ENCODE results near the gene LRCH2. TPM values are rescaled to one million over a fixed set of nuclear protein-coding genes. Genes with fewer than 3 reads are reported as not detected.
A peak's percentile ranks its signal among the peaks of the same experiment; 100 is the strongest.

The LRCH2 gene
- total and polyA plus RNA-seq, 8 donors = 0.58 to 21.8 (median 3.0) TPM

- H3K4me1 ChIP-seq = no peaks in the 10 kb centered on the region
These were observed 140.7 kb downstream of the LRCH2 start for GRCh38 chrX:115093191-115093590.

GRCh38 chrX:115089419-115089818, 144.5 kb downstream of the LRCH2 start:
- Histone ChIP-seq H3K27ac (no peak overlapping the region), H3K4me1 (no peaks in the 10 kb centered on the region), H3K36me3 (no peaks in the 10 kb centered on the region), H3K9me3 (no peaks in the 10 kb centered on the region), H3K27me3 (no peaks in the 10 kb centered on the region), H3K4me3 (no peak overlapping the region)
- WGBS, 5 donors = 53 to 89% (median 67%) methylated on average over 1 of the region's 1 CpG
- DNase-seq = no peak
- intact Hi-C loops (cut with DNase I; ENCODE audit: low total_unique reads) = no loop called here
- TF ChIP-seq CTCF (IDR thresholded peaks at IDR 0.05) (no peak), POLR2AphosphoS5 (IDR thresholded peaks at IDR 0.05) (no peak), POLR2A (IDR thresholded peaks at IDR 0.05) (no peak), EP300 (IDR thresholded peaks at IDR 0.05) (no peak)

More at GRCh38 chrX:115093191-115093590, 140.7 kb downstream of the LRCH2 start:
- no peak for DNase-seq
- H3K27ac ChIP-seq = no peak overlapping the region
- no peak overlapping the region for H3K4me3 ChIP-seq
- WGBS, 5 donors = 63 to 86% (median 65%) methylated on average over 1 of the region's 1 CpG
- H3K36me3 ChIP-seq = peaks cover 0 to under 1% (median under 1%) of the 10 kb centered on the region in 4 donors
- intact Hi-C loops (cut with DNase I; ENCODE audit: low total_unique reads) = no loop called here
- H3K27me3 ChIP-seq = no peaks in the 10 kb centered on the region
- TF ChIP-seq CTCF (IDR thresholded peaks at IDR 0.05) = no peak
- no peak for TF ChIP-seq EP300 (IDR thresholded peaks at IDR 0.05)
- no peak for TF ChIP-seq POLR2AphosphoS5 (IDR thresholded peaks at IDR 0.05)
- TF ChIP-seq POLR2A (IDR thresholded peaks at IDR 0.05) = no peak
- no peaks in the 10 kb centered on the region for H3K9me3 ChIP-seq

GRCh38 chrX:115068896-115069295, 165.0 kb downstream of the LRCH2 start:
- DNase-seq = no peak
- intact Hi-C loops (cut with DNase I; ENCODE audit: low total_unique reads) = no loop called here
- Histone ChIP-seq H3K9me3 (no peaks in the 10 kb centered on the region), H3K27ac (no peak overlapping the region), H3K36me3 (no peaks in the 10 kb centered on the region), H3K4me1 (no peaks in the 10 kb centered on the region), H3K27me3 (no peaks in the 10 kb centered on the region), H3K4me3 (no peak overlapping the region)
- TF ChIP-seq EP300 (IDR thresholded peaks at IDR 0.05) (no peak), POLR2AphosphoS5 (IDR thresholded peaks at IDR 0.05) (no peak), CTCF (IDR thresholded peaks at IDR 0.05) (no peak), POLR2A (IDR thresholded peaks at IDR 0.05) (no peak)
- WGBS, 5 donors = 80 to 97% (median 90%) methylated on average over 7 to 27 of the region's 27 CpGs

GRCh38 chrX:115067812-115068211, 166.1 kb downstream of the LRCH2 start:
- Histone ChIP-seq H3K27ac (no peak overlapping the region), H3K4me1 (no peaks in the 10 kb centered on the region), H3K36me3 (no peaks in the 10 kb centered on the region), H3K27me3 (no peaks in the 10 kb centered on the region), H3K4me3 (no peak overlapping the region), H3K9me3 (peaks cover 0 to 2% (median under 1%) of the 10 kb centered on the region in 4 donors)
- DNase-seq = peak in 1 of 2 donors; percentile 17
- WGBS, 5 donors = 16 to 39% (median 28%) methylated on average over 2 of the region's 2 CpGs
- TF ChIP-seq POLR2AphosphoS5 (IDR thresholded peaks at IDR 0.05) (no peak), POLR2A (IDR thresholded peaks at IDR 0.05) (no peak), CTCF (IDR thresholded peaks at IDR 0.05) (no peak), EP300 (IDR thresholded peaks at IDR 0.05) (no peak)
- intact Hi-C loops (cut with DNase I; ENCODE audit: low total_unique reads) = no loop called here

Data from stomach (tissue), 9 donors.